Naive thymus-derived CD4-positive, alpha-beta T cell (primary cell): Measurements from ENCODE around the gene OLR1. TPM values are rescaled to one million over a fixed set of nuclear protein-coding genes. Genes with fewer than 3 reads are reported as not detected.
A peak's percentile ranks its signal among the peaks of the same experiment; 100 is the strongest.

Experiments
- ATAC-seq: fragments of 150-1000 bp; cut with Tn5 transposase; 2 replicates; pipeline ENCODE4 v1.10.0; 2021; ENCODE audit warnings: mild to moderate bottlenecking, moderate library complexity
- CTCF ChIA-PET: fragments of 350-600 bp; sonication (Branson Sonifier 250); formaldehyde crosslinking; loops from one replicate; lab custom pipeline; 2021; ENCODE audit warnings: antibody characterized with exemption; lab: Charles Lee
- POLR2A ChIA-PET: fragments of 350-600 bp; sonication (Branson Sonifier 250); formaldehyde crosslinking; loops from one replicate; lab custom pipeline; 2021; ENCODE audit warnings: antibody characterized with exemption, inconsistent platforms; lab: Charles Lee
- DNase-seq, 9 donors: peaks; one replicate each; pipeline versions ENCODE4 v3.0.0 to v3.0.0-alpha.2; 2020 to 2022; ENCODE audit warnings: mixed read lengths in 1 of 9
- H3K27ac ChIP-seq: one replicate; pipeline ENCODE4 v1.7.0; 2013; ENCODE audit warnings: mild to moderate bottlenecking, low read depth, low read length, moderate library complexity
- H3K27me3 ChIP-seq, 2 donors: one replicate each; pipeline ENCODE4 v1.7.0; 2013; ENCODE audit warnings: low read length in 2 of 2, mild to moderate bottlenecking in 2 of 2, moderate library complexity in 2 of 2; ENCODE audit not compliant: control insufficient read depth in 2 of 2, insufficient read depth in 2 of 2
- H3K36me3 ChIP-seq, 3 experiments: 1 replicate in 2 of 3; 2 replicates in 1 of 3; pipeline ENCODE4 v1.7.0; 2013; ENCODE audit warnings: low read length in 3 of 3, mild to moderate bottlenecking in 3 of 3, moderate library complexity in 1 of 3; ENCODE audit not compliant: insufficient read depth in 3 of 3, control insufficient read depth in 2 of 3
- H3K4me1 ChIP-seq, 2 donors: one replicate each; pipeline ENCODE4 v1.7.0; 2013; ENCODE audit warnings: low read length in 2 of 2, mild to moderate bottlenecking in 2 of 2, moderate library complexity in 1 of 2; ENCODE audit not compliant: control insufficient read depth in 2 of 2, insufficient read depth in 2 of 2
- H3K4me3 ChIP-seq: 2 replicates; pipeline ENCODE4 v1.7.0; 2013; ENCODE audit warnings: mild to moderate bottlenecking, low read length
- H3K9me3 ChIP-seq, 3 experiments: 1 replicate in 2 of 3; 2 replicates in 1 of 3; pipeline ENCODE4 v1.7.0; 2013; ENCODE audit warnings: low read length in 3 of 3; ENCODE audit not compliant: control insufficient read depth in 2 of 3
- H3K27ac Mint-ChIP-seq, 9 donors: one replicate each; pipeline ENCODE4 v1.8.0; 2020 to 2022; ENCODE audit warnings: mixed read lengths in 9 of 9, mild to moderate bottlenecking in 8 of 9, moderate library complexity in 5 of 9, inconsistent platforms in 2 of 9
- H3K27me3 Mint-ChIP-seq, 5 donors: one replicate each; pipeline ENCODE4 v1.8.0; 2021 to 2022; ENCODE audit warnings: mixed read lengths in 5 of 5, mild to moderate bottlenecking in 1 of 5
- H3K36me3 Mint-ChIP-seq, 5 donors: one replicate each; pipeline ENCODE4 v1.8.0; 2020 to 2022; ENCODE audit warnings: mixed read lengths in 5 of 5, mild to moderate bottlenecking in 3 of 5, inconsistent platforms in 1 of 5
- H3K4me1 Mint-ChIP-seq, 7 donors: one replicate each; pipeline ENCODE4 v1.8.0; 2020 to 2022; ENCODE audit warnings: mixed read lengths in 7 of 7, mild to moderate bottlenecking in 3 of 7, inconsistent platforms in 1 of 7
- H3K4me3 Mint-ChIP-seq, 10 donors: one replicate each; pipeline ENCODE4 v1.8.0; 2020 to 2022; ENCODE audit warnings: mild to moderate bottlenecking in 10 of 10, mixed read lengths in 10 of 10, moderate library complexity in 6 of 10, inconsistent platforms in 2 of 10
- H3K9me3 Mint-ChIP-seq, 11 donors: one replicate each; pipeline ENCODE4 v1.8.0; 2020 to 2022; ENCODE audit warnings: mixed read lengths in 11 of 11, mild to moderate bottlenecking in 4 of 11, inconsistent platforms in 1 of 11, moderate library complexity in 1 of 11
- intact Hi-C, 2 donors: fragments of 100-400 bp; cut with micrococcal nuclease; formaldehyde crosslinking; loops; one replicate each; pipeline ENCODE4 v1.15.1; 2023
- polyA plus RNA-seq, 2 donors: library from polyadenylated mRNA; unstranded; fragments of 300-500 nt; fragmentation: Illumina TruSeq; gene quantifications; one replicate each; pipeline ENCODE4 v1.2.3, GENCODE V29; 2021
- total RNA-seq, 6 experiments: library from RNA in 5 of 6; stranded (reverse) in 5 of 6; gene quantifications; 1 replicate in 5 of 6; 2 replicates in 1 of 6; pipeline ENCODE4 v1.2.3 and lab custom pipeline; 2021 to 2026

The OLR1 gene
- total and polyA plus RNA-seq, 7 experiments from 2014 or later = 3.1 to 4.0 TPM; not detected in 5

DNA sequence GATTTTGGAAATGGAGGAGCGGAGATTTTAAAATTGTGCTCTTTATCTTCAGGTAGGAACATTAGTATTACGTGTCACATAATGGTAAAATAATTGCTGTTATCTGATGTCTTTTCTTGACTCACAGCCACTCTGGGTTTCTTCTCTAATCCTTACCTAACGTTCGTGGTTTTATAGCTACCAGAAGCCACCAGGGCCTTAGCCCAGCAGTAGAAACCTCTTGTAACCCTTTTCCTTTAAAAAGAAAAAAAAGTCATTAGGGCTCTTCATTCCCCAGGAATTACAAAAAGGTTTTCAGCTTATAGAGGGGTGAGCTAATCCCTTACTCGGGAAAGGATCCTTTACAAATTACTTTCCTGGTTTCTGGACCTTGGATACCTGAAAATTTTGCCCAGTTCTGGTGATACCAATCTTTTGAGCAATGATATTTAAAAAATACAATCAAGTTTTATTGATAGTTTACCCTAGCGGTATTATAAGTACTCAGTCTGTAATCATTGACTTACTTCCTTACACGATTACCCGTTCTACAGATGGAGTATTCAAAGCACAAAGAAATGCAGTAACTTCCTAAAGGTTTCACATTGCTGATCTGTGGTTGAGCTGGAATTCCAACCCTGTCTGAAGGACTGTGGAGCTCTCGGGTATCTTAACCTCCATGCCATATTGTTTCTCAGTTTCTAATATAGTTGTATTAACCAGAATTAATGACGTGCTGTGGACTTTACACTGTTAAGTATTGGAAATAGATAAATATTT lies 42.4 kb upstream of the OLR1 start:
- Histone ChIP-seq H3K9me3 (no peaks in the 10 kb centered on the region), H3K36me3 (peaks cover 0 to 5% (median 0%) of the 10 kb centered on the region in 3 experiments), H3K27ac (peak overlapping the region; percentile 84), H3K4me3 (peak overlapping the region; percentile 91), H3K27me3 (no peaks in the 10 kb centered on the region), H3K4me1 (peaks cover 12 to 22% of the 10 kb centered on the region in 2 donors)
- Mint-ChIP-seq H3K27me3 (peaks cover 0 to 28% (median 0%) of the 10 kb centered on the region in 5 donors), H3K4me3 (peak overlapping the region; percentile 94 to 98 (median 96)), H3K27ac (peak overlapping the region; percentile 64 to 99 (median 94)), H3K4me1 (peaks cover 14 to 31% (median 25%) of the 10 kb centered on the region in 7 donors), H3K9me3 (peaks cover 0 to 4% (median 0%) of the 10 kb centered on the region in 11 donors), H3K36me3 (no peaks in the 10 kb centered on the region)
- intact Hi-C loops = loop anchor here (5.0 to 10.0 kb wide), 6 partner anchors 150 to 1860 kb away; partner anchors contain the start of gene BCL2L14 (in 1 of the 2)
- DNase-seq (no peak), ATAC-seq (no peak)
- CTCF ChIA-PET = interaction anchor here (0.6 to 1.1 kb wide), 2 partner anchors 11 to 61 kb away, joined by 3 read pairs; no protein-coding TSS in a partner anchor
- POLR2A ChIA-PET = interaction anchor here (0.8 to 2.8 kb wide), 2 partner anchors 398 to 399 kb away, joined by 3 to 13 read pairs; partner anchors contain the start of gene MAGOHB

DNA sequence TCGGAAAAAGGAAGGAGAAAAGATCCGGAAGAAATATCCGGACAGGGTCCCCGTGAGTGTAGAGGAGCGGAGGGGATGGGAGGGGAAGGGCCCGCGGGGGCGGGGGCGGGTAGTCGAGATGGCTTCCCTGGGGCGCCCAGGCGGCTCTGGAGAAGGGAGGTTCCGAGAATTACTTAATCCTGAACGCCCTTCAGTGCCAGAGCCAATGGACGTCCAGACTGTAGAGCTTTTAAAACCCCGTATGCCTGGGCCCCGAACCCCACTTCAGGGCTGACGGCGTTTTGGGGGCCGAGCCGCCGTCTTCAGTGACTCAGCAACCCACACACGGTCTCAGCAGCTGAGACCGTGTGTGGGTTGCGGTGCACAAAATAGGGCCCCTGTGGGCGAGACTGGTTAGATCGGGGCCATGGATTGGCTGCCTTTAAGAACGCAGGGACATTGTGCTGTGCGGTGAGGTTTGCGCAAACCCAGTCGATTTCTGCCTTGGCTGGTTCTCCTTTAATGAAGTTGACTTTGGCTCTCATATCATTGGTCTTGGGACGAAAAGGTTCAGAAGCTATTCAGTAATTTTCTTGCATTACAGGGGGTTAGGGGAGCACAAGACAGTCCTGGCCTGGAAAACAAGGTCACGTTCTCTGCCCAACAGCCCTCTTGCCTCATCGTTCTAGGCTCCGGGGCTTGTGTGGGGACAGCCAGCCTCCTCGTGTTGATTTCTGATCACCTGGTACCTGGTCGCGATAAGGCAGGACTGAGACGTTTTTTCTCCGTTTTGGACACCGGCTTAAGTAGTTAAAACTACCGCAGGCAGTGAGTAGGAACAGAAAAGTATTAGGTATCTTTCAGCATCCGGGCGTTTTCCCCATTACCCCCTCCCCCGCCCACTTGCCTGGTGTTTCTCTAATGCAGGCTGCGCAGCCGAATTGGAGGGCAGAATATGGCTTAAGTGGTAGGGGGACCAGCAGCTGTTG lies 41.5 kb upstream of the OLR1 start:
- Mint-ChIP-seq H3K36me3 (no peaks in the 10 kb centered on the region), H3K4me3 (peak overlapping the region; percentile 94 to 98 (median 96)), H3K9me3 (peaks cover 0 to 4% (median 0%) of the 10 kb centered on the region in 11 donors), H3K27me3 (peaks cover 0 to 30% (median 0%) of the 10 kb centered on the region in 5 donors), H3K4me1 (peaks cover 14 to 31% (median 25%) of the 10 kb centered on the region in 7 donors), H3K27ac (peak overlapping the region; percentile 91 to 99 (median 96))
- Histone ChIP-seq H3K27me3 (no peaks in the 10 kb centered on the region), H3K4me3 (peak overlapping the region; percentile 91), H3K9me3 (no peaks in the 10 kb centered on the region), H3K4me1 (peaks cover 12 to 22% of the 10 kb centered on the region in 2 donors), H3K36me3 (peaks cover 0 to 5% (median 0%) of the 10 kb centered on the region in 3 experiments), H3K27ac (peak overlapping the region; percentile 84)
- intact Hi-C loops = loop anchor here (2.0 to 10.0 kb wide), 11 partner anchors 151 to 1971 kb away; partner anchors contain the start of genes BCL2L14 (in 1 of the 2), CLEC2B (in 1 of the 2) and YBX3 (in 1 of the 2)
- DNase-seq (peak; percentile 53 to 78 (median 63)), ATAC-seq (peak; percentile 74)
- POLR2A ChIA-PET = interaction anchor here (1.0 to 2.8 kb wide), 6 partner anchors 152 to 958 kb away, joined by 3 to 13 read pairs (median 6); partner anchors contain the start of genes CD69, CLEC2B, MAGOHB and SMIM10L1
- CTCF ChIA-PET = interaction anchor here (0.6 to 1.1 kb wide), 2 partner anchors 12 to 60 kb away, joined by 3 read pairs; no protein-coding TSS in a partner anchor

DNA sequence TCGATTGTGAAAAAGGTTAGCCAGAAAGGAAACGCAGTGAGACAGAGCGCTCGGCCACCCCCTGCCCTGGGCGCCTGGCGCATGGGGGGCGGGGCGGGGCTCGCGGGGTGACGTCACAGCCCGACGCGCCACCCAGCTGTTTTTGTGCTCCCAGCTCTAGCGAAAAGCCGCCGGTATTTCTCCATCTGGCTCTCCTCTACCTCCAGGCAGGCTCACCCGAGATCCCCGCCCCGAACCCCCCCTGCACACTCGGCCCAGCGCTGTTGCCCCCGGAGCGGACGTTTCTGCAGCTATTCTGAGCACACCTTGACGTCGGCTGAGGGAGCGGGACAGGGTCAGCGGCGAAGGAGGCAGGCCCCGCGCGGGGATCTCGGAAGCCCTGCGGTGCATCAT lies 40.8 kb upstream of the OLR1 start, which contains the start of gene GABARAPL1:
Gene GABARAPL1, plus strand, starts transcription at position 139 of the 393 bp plus-strand sequence. Its CDS starts 253 bp downstream, at position 392.
- ATAC-seq (peak; percentile 80), DNase-seq (peak; percentile 71 to 85 (median 81))
- Histone ChIP-seq H3K36me3 (peaks cover 0 to 5% (median 0%) of the 10 kb centered on the region in 3 experiments), H3K9me3 (no peaks in the 10 kb centered on the region), H3K27me3 (no peaks in the 10 kb centered on the region), H3K4me1 (peaks cover 12 to 22% of the 10 kb centered on the region in 2 donors), H3K4me3 (peak within 1 kb of the TSS; percentile 91), H3K27ac (peak within 1 kb of the TSS; percentile 84)
- ChIA-PET POLR2A (interaction anchor here (0.5 to 2.8 kb wide), 8 partner anchors 152 to 959 kb away, joined by 3 to 13 read pairs (median 4); partner anchors contain the start of genes CD69, CLEC2B, MAGOHB and SMIM10L1), CTCF (no interaction called here)
- Mint-ChIP-seq H3K9me3 (peaks cover 0 to 4% (median 0%) of the 10 kb centered on the region in 11 donors), H3K4me1 (peaks cover 14 to 31% (median 25%) of the 10 kb centered on the region in 7 donors), H3K36me3 (no peaks in the 10 kb centered on the region), H3K27me3 (peaks cover 0 to 35% (median 0%) of the 10 kb centered on the region in 5 donors), H3K4me3 (peak within 1 kb of the TSS; percentile 94 to 98 (median 96)), H3K27ac (peak within 1 kb of the TSS; percentile 91 to 99 (median 96))
- intact Hi-C loops = loop anchor here (1.0 to 10.0 kb wide), 18 partner anchors 22 to 1970 kb away; partner anchors contain the start of genes CLEC2B (in 2 of the 2), MAGOHB (in 2 of the 2), SMIM10L1 (in 2 of the 2) and BCL2L14 (in 1 of the 2)

DNA sequence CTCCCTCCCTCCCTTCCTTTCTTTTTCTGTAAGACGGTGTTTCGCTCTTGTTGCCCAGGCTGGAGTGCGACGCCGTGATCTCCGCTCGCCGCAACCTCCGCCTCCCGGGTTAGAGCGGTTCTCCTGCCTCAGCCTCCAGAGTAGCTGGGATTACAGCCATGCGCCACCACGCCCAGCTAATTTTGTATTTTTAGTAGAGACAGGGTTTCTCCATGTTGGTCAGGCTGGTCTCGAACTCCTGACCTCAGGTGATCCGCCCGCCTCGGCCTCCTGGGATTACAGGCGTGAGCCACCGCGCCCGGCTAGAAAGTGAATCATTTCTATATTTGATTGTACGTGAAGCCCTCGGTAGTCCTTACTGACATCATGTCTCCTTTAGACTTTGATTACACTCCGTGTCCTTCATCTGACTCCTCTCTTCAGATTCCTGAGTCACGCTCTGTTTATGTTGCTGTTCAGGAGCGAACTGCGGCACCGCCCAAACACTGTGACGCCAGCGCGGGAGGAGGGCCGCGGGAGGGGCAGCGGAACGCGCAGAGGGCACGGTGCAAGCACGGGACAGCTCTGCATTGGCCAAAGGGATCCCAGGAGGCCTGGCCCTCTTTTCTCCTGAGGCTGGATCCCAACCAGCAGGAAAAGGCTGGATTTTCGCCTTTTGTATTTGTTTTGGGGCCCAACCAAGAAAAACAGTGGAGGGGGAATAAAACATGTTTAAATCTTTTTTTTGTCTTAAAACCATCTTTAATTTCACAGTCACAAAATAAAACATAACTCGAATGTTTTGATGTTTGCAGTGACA lies 40.2 kb upstream of the OLR1 start:
- ATAC-seq (peak; percentile 85), DNase-seq (peak; percentile 76 to 90 (median 85))
- Histone ChIP-seq H3K4me1 (peaks cover 12 to 22% of the 10 kb centered on the region in 2 donors), H3K27ac (peak overlapping the region; percentile 84), H3K36me3 (peaks cover 0 to 5% (median 0%) of the 10 kb centered on the region in 3 experiments), H3K9me3 (no peaks in the 10 kb centered on the region), H3K27me3 (no peaks in the 10 kb centered on the region), H3K4me3 (peak overlapping the region; percentile 91)
- Mint-ChIP-seq H3K27me3 (peaks cover 0 to 37% (median 0%) of the 10 kb centered on the region in 5 donors), H3K27ac (peak overlapping the region; percentile 91 to 99 (median 96)), H3K4me1 (peaks cover 14 to 31% (median 25%) of the 10 kb centered on the region in 7 donors), H3K4me3 (peak overlapping the region; percentile 94 to 98 (median 96)), H3K36me3 (no peaks in the 10 kb centered on the region), H3K9me3 (peaks cover 0 to 4% (median 0%) of the 10 kb centered on the region in 11 donors)
- intact Hi-C loops = loop anchor here (1.0 to 10.0 kb wide), 18 partner anchors 22 to 1969 kb away; partner anchors contain the start of genes CLEC2B (in 2 of the 2), MAGOHB (in 2 of the 2), SMIM10L1 (in 2 of the 2) and BCL2L14 (in 1 of the 2)
- POLR2A ChIA-PET = interaction anchor here (0.5 to 2.8 kb wide), 7 partner anchors 153 to 959 kb away, joined by 3 to 13 read pairs (median 4); partner anchors contain the start of genes CLEC2B, MAGOHB and SMIM10L1
- CTCF ChIA-PET = no interaction called here
